Right atrium auricular region (tissue), 2 donors: ENCODE measurements around the gene GPD1L. TPM values are rescaled to one million over a fixed set of nuclear protein-coding genes. Genes with fewer than 3 reads are reported as not detected.
A peak's percentile ranks its signal among the peaks of the same experiment; 100 is the strongest.

Source experiments
- DNase-seq: peaks from one replicate; pipeline ENCODE4 v3.0.0-alpha.2; 2019; ENCODE audit warnings: low spot score
- H3K27ac ChIP-seq, 2 donors: fragments of 200-600 bp; sonication (generic); 1 replicate in 1 of 2; 2 replicates in 1 of 2; pipeline ENCODE4 v1.5.1; 2016 to 2019
- H3K27me3 ChIP-seq, 2 donors: fragments of 200-600 bp; sonication (generic); one replicate each; pipeline versions ENCODE4 v1.5.1 to v1.6.0; 2017 to 2019
- H3K36me3 ChIP-seq: fragments of 200-600 bp; sonication (generic); one replicate; pipeline ENCODE4 v1.5.1; 2016
- H3K4me1 ChIP-seq, 2 donors: fragments of 200-600 bp; sonication (generic); one replicate each; pipeline versions ENCODE4 v1.5.1 to v1.6.0; 2017 to 2019
- H3K4me3 ChIP-seq, 2 donors: fragments of 200-600 bp; sonication (generic); 1 replicate in 1 of 2; 2 replicates in 1 of 2; pipeline ENCODE4 v1.5.1; 2017 to 2019; ENCODE audit warnings: mild to moderate bottlenecking in 1 of 2, moderate library complexity in 1 of 2
- H3K9me3 ChIP-seq, 2 donors: fragments of 200-600 bp; sonication (generic); one replicate each; pipeline ENCODE4 v1.5.1; 2019
- total RNA-seq, 2 donors: library from RNA; depleted of rRNA; stranded (reverse); fragments of >200 nt; gene quantifications; one replicate each; pipeline ENCODE4 v1.1.0, GENCODE V29; 2016
- TF ChIP-seq, protein P1 (sequence below), 2 donors: fragments of 200-600 bp; sonication (generic); IDR thresholded peaks; one replicate each; pipeline ENCODE4 v1.5.1; 2019; ENCODE audit warnings: antibody characterized with exemption in 2 of 2

The GPD1L gene
- total RNA-seq, 2 donors from 2014 or later, result 194 to 275 TPM

GRCh38 chr3:32160706-32161214 lies 54.3 kb downstream of the GPD1L start:
- H3K4me1 ChIP-seq, result no peaks in the 10 kb centered on the region
- no peak for DNase-seq
- no peaks in the 10 kb centered on the region for H3K9me3 ChIP-seq
- H3K4me3 ChIP-seq, result no peak overlapping the region
- no peak overlapping the region for H3K27ac ChIP-seq
- H3K27me3 ChIP-seq, result no peaks in the 10 kb centered on the region
- H3K36me3 ChIP-seq, result peaks cover 64% of the 10 kb centered on the region
- TF ChIP-seq, protein P1, sequence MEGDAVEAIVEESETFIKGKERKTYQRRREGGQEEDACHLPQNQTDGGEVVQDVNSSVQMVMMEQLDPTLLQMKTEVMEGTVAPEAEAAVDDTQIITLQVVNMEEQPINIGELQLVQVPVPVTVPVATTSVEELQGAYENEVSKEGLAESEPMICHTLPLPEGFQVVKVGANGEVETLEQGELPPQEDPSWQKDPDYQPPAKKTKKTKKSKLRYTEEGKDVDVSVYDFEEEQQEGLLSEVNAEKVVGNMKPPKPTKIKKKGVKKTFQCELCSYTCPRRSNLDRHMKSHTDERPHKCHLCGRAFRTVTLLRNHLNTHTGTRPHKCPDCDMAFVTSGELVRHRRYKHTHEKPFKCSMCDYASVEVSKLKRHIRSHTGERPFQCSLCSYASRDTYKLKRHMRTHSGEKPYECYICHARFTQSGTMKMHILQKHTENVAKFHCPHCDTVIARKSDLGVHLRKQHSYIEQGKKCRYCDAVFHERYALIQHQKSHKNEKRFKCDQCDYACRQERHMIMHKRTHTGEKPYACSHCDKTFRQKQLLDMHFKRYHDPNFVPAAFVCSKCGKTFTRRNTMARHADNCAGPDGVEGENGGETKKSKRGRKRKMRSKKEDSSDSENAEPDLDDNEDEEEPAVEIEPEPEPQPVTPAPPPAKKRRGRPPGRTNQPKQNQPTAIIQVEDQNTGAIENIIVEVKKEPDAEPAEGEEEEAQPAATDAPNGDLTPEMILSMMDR (IDR thresholded peaks at IDR 0.05), result no peak

- Histone ChIP-seq H3K27me3 (no peaks in the 10 kb centered on the region), H3K27ac (no peak overlapping the region), H3K4me3 (no peak overlapping the region), H3K4me1 (no peaks in the 10 kb centered on the region), H3K9me3 (no peaks in the 10 kb centered on the region), H3K36me3 (peaks cover 72% of the 10 kb centered on the region)
- TF ChIP-seq, protein P1 (IDR thresholded peaks at IDR 0.05), result no peak
- DNase-seq, result no peak
Observed at GRCh38 chr3:32165442-32165841, 59.0 kb downstream of the GPD1L start.

DNA sequence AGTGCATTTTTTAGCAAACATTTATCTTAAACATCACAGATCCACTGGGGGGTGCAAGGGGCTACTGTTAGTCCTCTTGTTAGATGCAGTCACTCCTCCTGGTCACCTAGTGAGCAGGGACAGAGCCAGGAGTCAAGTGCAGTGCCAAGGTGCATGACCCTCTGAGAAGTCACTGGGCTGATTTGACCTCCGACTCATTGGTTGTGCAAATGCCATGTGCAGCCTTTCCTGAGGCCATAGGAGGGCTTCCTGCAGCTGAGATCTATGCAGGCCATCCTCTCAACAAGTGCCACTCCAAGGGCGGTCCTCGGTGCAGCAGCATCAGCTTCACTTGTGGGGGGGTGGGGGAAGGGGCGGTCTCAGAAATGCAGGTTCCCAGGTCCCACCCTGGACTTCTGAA lies 60.2 kb downstream of the GPD1L start:
- Histone ChIP-seq H3K27me3 (no peaks in the 10 kb centered on the region), H3K4me3 (no peak overlapping the region), H3K9me3 (peaks cover 0 to 7% of the 10 kb centered on the region in 2 donors), H3K27ac (no peak overlapping the region), H3K36me3 (peaks cover 61% of the 10 kb centered on the region), H3K4me1 (no peaks in the 10 kb centered on the region)
- no peak for DNase-seq
- TF ChIP-seq, protein P1 (IDR thresholded peaks at IDR 0.05), result no peak

DNA sequence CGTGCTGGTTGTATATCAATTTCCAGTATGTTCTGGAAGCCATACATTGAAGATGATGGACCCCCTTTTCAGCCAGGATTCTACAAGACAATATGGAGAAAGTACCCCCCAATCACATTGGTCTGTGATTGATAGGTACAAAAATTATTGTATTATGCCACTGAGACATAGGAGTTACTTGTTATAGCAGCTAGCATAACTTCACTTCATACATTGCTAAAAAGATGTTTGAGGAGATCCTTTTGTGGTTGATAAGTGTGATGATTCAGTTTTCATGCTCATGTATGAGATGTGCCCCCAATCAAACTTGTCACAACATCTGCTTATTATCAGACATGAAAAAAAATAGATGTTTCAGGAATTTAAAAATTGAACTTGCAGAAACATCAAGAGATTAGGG lies 66.0 kb downstream of the GPD1L start:
- TF ChIP-seq, protein P1 (IDR thresholded peaks at IDR 0.05), result no peak
- peaks cover 0 to 1% of the 10 kb centered on the region in 2 donors for H3K4me1 ChIP-seq
- peaks cover 12% of the 10 kb centered on the region for H3K36me3 ChIP-seq
- peaks cover 0 to 16% of the 10 kb centered on the region in 2 donors for H3K9me3 ChIP-seq
- DNase-seq, result no peak
- no peak overlapping the region for H3K27ac ChIP-seq
- H3K27me3 ChIP-seq, result no peaks in the 10 kb centered on the region
- H3K4me3 ChIP-seq, result no peak overlapping the region

DNA sequence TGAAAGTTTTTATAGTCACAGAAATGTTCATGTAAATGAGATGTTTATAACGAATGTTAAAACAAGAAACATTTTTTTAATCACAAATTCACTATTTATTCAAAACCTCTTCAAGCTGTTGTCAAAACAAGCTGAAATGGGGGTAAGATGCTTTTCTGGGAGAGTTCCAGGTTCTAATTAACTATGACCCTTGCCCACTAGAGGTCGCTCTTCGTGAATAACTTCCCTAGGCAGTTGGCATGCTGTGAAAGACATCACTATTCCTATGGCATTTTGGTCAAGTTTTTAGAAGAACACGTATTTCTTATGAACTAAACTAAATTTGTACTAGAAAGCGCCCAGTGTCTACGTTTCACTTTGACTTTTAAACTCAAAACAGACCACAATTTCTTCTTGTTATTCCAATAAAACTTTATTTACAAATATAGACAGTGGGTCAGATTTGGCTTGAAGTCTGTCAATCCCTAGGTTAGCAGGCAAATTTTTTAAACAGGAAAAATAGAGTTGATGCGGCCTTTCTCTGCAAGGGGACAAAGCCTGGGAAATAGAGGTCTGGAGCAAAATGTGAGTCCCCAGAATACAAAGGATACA lies 69.3 kb downstream of the GPD1L start:
- TF ChIP-seq, protein P1 (IDR thresholded peaks at IDR 0.05), result peak in 1 of 2 donors; percentile 71
- Histone ChIP-seq H3K9me3 (peaks cover 0 to 16% of the 10 kb centered on the region in 2 donors), H3K36me3 (no peaks in the 10 kb centered on the region), H3K27ac (no peak overlapping the region), H3K4me3 (no peak overlapping the region), H3K27me3 (no peaks in the 10 kb centered on the region), H3K4me1 (peaks cover 0 to 9% of the 10 kb centered on the region in 2 donors)
- DNase-seq, result no peak
